ENCODE results near the gene C2CD4C.
"Not testable (repeated sequence)": the region's sequence is repeated elsewhere in the genome, so short reads cannot be mapped to it uniquely, and the experiment has no call there.

C2CD4C gene

DNA sequence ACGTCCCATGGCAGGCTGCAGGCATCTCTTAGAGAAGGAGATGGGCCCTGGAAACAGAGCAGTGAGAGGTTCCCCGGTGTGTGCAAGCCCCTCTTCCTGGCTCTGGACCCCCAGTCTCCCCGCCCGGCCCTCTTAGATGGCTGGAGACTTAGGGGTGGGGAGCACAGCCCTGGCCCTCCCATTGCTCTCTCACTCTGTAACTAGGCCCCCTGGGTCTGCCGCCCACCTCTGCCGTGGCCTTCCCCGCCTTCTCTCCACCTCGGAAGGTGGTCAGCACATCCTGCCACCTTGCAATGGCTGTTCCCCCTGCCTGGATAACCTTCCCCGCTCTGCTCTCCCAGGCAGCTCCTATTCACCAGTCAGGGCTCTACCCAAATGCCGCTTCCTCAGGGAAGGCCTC, 21.8 kb upstream of the C2CD4C start:
- in situ Hi-C loops (cut with MboI; ENCODE audit: low pct_unique_long_range_greater_than_20kb, low sequenced_read_pairs, unreplicated experiment), result no loop called here
- TF ChIP-seq, protein P1, sequence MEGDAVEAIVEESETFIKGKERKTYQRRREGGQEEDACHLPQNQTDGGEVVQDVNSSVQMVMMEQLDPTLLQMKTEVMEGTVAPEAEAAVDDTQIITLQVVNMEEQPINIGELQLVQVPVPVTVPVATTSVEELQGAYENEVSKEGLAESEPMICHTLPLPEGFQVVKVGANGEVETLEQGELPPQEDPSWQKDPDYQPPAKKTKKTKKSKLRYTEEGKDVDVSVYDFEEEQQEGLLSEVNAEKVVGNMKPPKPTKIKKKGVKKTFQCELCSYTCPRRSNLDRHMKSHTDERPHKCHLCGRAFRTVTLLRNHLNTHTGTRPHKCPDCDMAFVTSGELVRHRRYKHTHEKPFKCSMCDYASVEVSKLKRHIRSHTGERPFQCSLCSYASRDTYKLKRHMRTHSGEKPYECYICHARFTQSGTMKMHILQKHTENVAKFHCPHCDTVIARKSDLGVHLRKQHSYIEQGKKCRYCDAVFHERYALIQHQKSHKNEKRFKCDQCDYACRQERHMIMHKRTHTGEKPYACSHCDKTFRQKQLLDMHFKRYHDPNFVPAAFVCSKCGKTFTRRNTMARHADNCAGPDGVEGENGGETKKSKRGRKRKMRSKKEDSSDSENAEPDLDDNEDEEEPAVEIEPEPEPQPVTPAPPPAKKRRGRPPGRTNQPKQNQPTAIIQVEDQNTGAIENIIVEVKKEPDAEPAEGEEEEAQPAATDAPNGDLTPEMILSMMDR (IDR thresholded peaks at IDR 0.05; ENCODE audit: extremely low read depth, insufficient read depth, missing control alignments), result no peak
- DNase-seq (ENCODE audit: low spot score), result no peak

DNA sequence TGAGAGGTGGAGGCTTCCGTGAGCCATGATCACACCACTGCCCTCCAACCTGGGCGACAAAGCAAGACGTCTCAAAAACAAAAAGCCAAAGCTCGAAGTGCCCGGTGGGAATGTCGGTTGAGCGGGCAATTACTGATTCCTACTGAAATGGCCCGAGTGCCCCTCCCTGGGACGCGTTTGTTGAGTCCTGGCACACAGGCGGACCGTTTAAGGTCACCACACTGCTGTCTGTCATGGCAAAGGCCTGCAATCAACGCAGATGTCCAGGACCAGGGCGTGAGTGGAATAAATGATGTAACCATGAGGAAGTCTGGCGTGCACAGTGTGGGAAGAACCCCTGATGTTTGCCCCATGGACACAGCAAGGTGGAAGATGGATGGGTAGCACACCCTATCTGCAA, 19.2 kb upstream of the C2CD4C start:
- no peak for DNase-seq (ENCODE audit: low spot score)
- TF ChIP-seq, protein P1 (IDR thresholded peaks at IDR 0.05; ENCODE audit: extremely low read depth, insufficient read depth, missing control alignments), result no peak
- in situ Hi-C loops (cut with MboI; ENCODE audit: low pct_unique_long_range_greater_than_20kb, low sequenced_read_pairs, unreplicated experiment), result no loop called here

DNA sequence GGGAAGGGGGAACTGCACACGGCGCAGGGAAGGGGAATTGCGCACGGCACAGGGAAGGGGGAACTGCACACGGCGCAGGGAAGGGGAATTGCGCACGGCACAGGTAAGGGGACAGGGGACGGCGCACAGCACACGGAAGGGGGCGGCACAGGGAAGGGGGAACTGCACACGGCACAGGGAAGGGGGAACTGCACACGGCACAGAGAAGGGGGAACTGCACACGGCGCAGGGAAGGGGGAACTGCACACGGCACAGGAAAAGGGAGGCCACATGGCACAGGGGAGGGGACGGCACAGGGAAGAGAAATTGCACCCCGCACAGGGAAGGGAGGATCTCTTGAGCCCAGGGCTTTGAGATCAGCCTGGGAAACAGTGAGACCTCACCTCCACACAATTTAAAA, 18.7 kb upstream of the C2CD4C start:
- DNase-seq (ENCODE audit: low spot score); in situ Hi-C loops (cut with MboI; ENCODE audit: low pct_unique_long_range_greater_than_20kb, low sequenced_read_pairs, unreplicated experiment): not testable (repeated sequence)

DNA sequence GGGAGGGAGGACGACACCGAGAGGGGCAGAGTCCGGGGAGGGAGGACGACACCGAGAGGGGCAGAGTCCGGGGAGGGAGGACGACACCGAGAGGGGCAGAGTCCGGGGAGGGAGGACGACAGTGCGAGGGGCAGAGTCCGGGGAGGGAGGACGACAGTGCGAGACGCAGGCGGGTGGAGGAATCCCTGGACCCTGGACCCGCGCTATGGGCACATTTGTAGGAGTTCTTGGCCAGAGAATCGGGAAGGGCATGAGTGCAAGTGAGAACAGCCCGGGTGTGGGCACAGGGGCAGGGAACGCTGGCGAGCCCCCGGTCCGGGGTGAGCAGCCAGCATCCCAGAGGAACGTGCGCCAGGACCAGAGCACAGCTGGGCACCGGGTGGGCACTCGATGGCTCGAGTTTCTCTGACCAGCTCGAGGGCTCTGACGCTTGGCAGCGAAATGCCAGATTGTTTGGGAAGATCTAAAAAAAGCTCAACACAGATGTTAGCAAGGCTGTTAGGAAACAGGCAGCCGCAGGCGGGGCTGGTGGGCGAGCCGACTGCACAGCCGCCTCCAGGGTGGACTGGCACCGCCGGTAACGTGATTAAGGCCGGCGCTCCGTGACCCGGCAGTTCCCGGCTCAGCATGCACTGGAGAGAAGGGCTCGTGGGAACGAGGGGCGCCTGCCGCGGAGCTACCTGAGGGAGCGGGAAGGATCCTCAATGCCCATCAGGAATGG, 17.9 kb upstream of the C2CD4C start:
- TF ChIP-seq, protein P1 (IDR thresholded peaks at IDR 0.05; ENCODE audit: extremely low read depth, insufficient read depth, missing control alignments), result no peak
- in situ Hi-C loops (cut with MboI; ENCODE audit: low pct_unique_long_range_greater_than_20kb, low sequenced_read_pairs, unreplicated experiment), result no loop called here
- no peak for DNase-seq (ENCODE audit: low spot score)

DNA sequence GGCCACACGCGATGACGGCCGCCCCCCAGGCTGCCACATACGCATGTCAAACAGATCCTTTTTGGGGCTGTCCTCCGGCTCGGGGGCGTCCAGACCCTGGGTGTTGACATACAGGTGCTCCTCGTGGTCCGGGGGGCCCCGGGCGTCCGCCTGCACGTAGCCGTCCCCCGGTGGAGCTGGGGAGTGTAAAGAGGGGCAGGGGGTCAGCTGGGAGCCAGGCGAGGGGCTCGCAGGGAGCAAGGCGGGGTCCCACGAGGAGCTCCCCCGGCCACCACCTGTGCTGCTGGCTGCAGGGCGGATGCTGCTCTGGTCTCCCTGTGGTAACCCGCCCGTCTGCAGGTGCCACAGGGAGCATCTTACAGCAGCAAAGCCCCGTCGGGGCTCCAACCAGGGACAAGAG, 16.1 kb upstream of the C2CD4C start:
- TF ChIP-seq, protein P1 (IDR thresholded peaks at IDR 0.05; ENCODE audit: extremely low read depth, insufficient read depth, missing control alignments), result no peak
- peak; percentile 36 for DNase-seq (ENCODE audit: low spot score)
- in situ Hi-C loops (cut with MboI; ENCODE audit: low pct_unique_long_range_greater_than_20kb, low sequenced_read_pairs, unreplicated experiment), result no loop called here

DNA sequence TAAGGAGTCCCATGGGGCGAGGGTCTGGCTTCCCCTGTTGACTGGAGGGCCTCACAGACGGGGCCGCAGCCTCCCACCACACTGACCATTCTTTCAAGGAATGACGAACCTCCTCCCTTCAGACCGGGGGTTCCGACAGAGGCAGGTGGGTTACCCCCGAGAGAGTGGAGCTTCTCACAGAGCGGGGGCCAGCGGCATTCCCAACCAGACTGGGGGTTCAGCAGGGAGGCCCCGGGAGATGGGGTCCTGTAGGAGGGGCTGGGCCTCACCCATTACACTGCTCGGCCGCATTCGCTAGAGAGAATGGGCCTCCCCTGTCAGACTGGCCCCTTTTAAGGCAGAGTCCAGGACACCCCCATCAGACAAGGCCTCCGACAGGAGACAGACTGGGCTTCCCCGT, 15.6 kb upstream of the C2CD4C start:
- TF ChIP-seq, protein P1 (IDR thresholded peaks at IDR 0.05; ENCODE audit: extremely low read depth, insufficient read depth, missing control alignments), result no peak
- peak; percentile 32 for DNase-seq (ENCODE audit: low spot score)

DNA sequence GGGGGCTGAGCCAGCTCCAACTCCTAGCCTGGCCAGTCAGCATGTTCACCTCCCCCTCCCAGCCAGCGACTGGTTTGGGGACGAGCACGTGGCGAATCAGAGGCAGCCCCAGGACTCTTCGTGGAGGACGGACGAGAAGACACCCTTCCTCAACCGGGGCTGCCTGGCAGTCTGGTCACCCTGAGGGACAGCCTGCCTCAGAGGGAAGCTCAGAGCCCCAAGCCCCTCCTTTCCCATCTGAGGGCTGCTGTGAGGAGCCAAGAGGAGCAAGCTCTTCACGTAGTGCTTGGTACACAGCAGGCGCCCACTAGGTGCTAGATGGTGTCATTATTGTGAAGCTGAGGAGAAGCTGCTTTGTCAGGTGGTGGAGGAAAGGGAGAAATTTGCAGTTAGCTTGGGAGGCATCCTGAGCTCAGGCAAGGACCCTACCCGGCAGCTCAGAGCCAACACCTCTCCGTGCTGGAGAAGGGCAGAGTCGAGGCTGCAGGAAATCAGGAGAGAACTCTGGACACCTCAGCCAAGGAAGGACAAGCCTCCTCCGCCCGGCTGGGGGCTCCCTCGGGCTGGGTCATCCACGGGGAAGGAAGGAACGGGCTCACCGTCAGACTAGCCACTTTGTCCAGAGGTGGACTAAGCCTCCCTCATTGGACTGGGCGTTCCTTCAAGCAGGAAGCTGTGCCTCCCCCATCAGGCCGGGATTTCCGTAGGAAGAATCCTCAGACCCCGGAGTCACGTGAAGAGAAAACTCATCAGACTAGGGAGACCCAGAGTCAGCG, 14.9 kb upstream of the C2CD4C start:
- TF ChIP-seq, protein P1 (IDR thresholded peaks at IDR 0.05; ENCODE audit: extremely low read depth, insufficient read depth, missing control alignments), result no peak
- in situ Hi-C loops (cut with MboI; ENCODE audit: low pct_unique_long_range_greater_than_20kb, low sequenced_read_pairs, unreplicated experiment), result no loop called here
- peak; percentile 38 for DNase-seq (ENCODE audit: low spot score)

More for the DNA sequence above, 15.6 kb upstream of the C2CD4C start:
- in situ Hi-C loops (cut with MboI; ENCODE audit: low pct_unique_long_range_greater_than_20kb, low sequenced_read_pairs, unreplicated experiment), result no loop called here

DNA sequence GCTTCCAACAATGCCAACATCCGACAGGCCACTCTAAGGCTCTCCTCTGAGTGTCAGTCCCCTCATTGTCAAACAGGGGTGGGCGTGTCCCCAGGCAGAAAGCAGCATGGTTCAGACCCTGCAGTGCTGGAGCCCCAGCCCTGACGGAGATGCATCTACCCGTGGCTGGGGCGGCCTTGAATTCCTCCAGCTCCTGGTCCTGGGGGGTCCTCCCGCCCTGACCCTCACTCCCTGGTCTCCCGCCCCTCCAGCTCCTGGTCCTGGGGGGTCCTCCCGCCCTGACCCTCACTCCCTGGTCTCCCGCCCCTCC, 13.9 kb upstream of the C2CD4C start:
- in situ Hi-C loops (cut with MboI; ENCODE audit: low pct_unique_long_range_greater_than_20kb, low sequenced_read_pairs, unreplicated experiment), result not testable (repeated sequence)
- DNase-seq (ENCODE audit: low spot score), result peak; percentile 28

All from GM13977 (cell line).